ENCODE data around the gene STK32A. TPM values are rescaled to one million over a fixed set of nuclear protein-coding genes. Genes with fewer than 3 reads are reported as not detected.
A peak's percentile ranks its signal among the peaks of the same experiment; 100 is the strongest.

The STK32A gene
- total RNA-seq, 4 donors from 2014 or later = 9.6 to 35.2 (median 14.8) TPM

DNA sequence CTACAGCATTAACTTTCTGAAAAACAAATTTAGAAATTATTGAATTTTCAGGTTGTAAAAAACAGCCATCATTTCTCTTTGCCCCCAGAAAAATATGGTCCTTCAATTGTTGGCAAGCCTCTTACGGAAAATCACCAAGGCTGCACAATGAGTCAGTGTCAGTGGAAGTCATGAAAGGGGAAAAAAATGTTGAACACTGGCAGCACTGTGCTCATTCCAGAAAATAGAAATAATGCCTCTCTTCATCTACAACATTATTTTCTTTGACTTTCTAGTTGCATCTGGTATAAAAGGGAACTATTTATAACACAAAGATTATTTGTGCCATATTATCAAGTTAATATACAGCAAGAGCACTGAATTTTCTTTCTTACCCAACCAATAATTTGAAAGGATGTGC is 26.7 kb upstream of the STK32A start:
- no peaks in the 10 kb centered on the region for H3K36me3 ChIP-seq
- TF ChIP-seq EP300 (IDR thresholded peaks at IDR 0.05) (peak; percentile 73 to 90), CTCF (IDR thresholded peaks at IDR 0.05) (no peak)
- H3K27ac ChIP-seq = peak overlapping the region; percentile 57 to 92 (median 84)
- peaks cover 0 to 31% (median 11%) of the 10 kb centered on the region in 4 donors for H3K4me1 ChIP-seq
- no peak for DNase-seq (ENCODE audit: low spot score in 2 of 2)
- H3K4me3 ChIP-seq = no peak overlapping the region
- no peaks in the 10 kb centered on the region for H3K27me3 ChIP-seq
- 26 to 31% methylated on average over 1 of the region's 1 CpG for WGBS, 2 donors
- H3K9me3 ChIP-seq = peaks cover 0 to 11% (median 2%) of the 10 kb centered on the region in 4 donors

- DNase-seq (ENCODE audit: low spot score in 2 of 2) = no peak
- H3K4me3 ChIP-seq = no peak overlapping the region
- WGBS, 2 donors = 49 to 55% methylated on average over 8 to 9 of the region's 9 CpGs
- H3K27me3 ChIP-seq = no peaks in the 10 kb centered on the region
- H3K27ac ChIP-seq = peak overlapping the region; percentile 48 to 83 (median 64)
- no peaks in the 10 kb centered on the region for H3K36me3 ChIP-seq
- TF ChIP-seq EP300 (IDR thresholded peaks at IDR 0.05) = no peak
- TF ChIP-seq CTCF (IDR thresholded peaks at IDR 0.05) = no peak
- no peak for TF ChIP-seq POLR2A (IDR thresholded peaks at IDR 0.05)
- peaks cover 0 to 4% (median 2%) of the 10 kb centered on the region in 4 donors for H3K9me3 ChIP-seq
- H3K4me1 ChIP-seq = peaks cover 0 to 19% (median 2%) of the 10 kb centered on the region in 4 donors
Measured at GRCh38 chr5:147216552-147217154, 18.2 kb upstream of the STK32A start.

DNA sequence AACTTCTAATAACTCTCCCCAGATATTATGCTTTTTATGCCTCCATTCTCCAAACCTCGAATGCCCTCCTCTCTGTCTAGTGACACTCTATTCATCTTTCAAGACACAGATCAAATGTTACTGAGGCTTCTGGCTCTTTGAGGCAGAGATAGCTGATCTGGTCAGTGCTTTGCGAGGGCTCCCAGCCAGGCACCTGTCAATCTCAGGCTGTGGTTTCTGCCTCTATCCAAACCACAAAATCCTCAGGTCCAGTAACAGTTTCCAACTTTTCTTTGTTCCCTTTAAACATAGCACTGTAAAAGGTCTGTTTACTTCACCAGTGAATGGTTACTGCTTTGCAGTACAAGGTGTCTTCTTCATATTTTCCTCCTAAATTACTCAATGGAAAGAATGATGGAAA is 11.5 kb upstream of the STK32A start:
- Histone ChIP-seq H3K4me3 (no peak overlapping the region), H3K9me3 (peaks cover 0 to 5% (median 0%) of the 10 kb centered on the region in 4 donors), H3K4me1 (peaks cover 0 to 18% (median 2%) of the 10 kb centered on the region in 4 donors), H3K27ac (peak overlapping the region in 3 of 4 donors; percentile 35 to 72 (median 71)), H3K36me3 (peaks cover 0 to 3% (median 0%) of the 10 kb centered on the region in 3 donors), H3K27me3 (no peaks in the 10 kb centered on the region)
- 23 to 39% methylated on average over 2 of the region's 2 CpGs for WGBS, 2 donors
- TF ChIP-seq EP300 (IDR thresholded peaks at IDR 0.05) (no peak), POLR2A (IDR thresholded peaks at IDR 0.05) (no peak), CTCF (IDR thresholded peaks at IDR 0.05) (no peak)
- DNase-seq (ENCODE audit: low spot score in 2 of 2) = no peak

- Histone ChIP-seq H3K4me3 (no peak overlapping the region), H3K9me3 (peaks cover 0 to 10% (median 0%) of the 10 kb centered on the region in 4 donors), H3K27ac (peak overlapping the region in 2 of 4 donors; percentile 71 to 72), H3K36me3 (peaks cover 0 to 11% (median 0%) of the 10 kb centered on the region in 3 donors), H3K4me1 (peaks cover 0 to 18% (median 2%) of the 10 kb centered on the region in 4 donors), H3K27me3 (no peaks in the 10 kb centered on the region)
- DNase-seq (ENCODE audit: low spot score in 2 of 2) = peak in 1 of 2 donors; percentile 69
- TF ChIP-seq CTCF (IDR thresholded peaks at IDR 0.05) (peak; percentile 27 to 75 (median 50)), POLR2A (IDR thresholded peaks at IDR 0.05) (no peak)
- WGBS, 2 donors = 71 to 80% methylated on average over 3 of the region's 3 CpGs
Measured at GRCh38 chr5:147223948-147224791, 10.7 kb upstream of the STK32A start.

DNA sequence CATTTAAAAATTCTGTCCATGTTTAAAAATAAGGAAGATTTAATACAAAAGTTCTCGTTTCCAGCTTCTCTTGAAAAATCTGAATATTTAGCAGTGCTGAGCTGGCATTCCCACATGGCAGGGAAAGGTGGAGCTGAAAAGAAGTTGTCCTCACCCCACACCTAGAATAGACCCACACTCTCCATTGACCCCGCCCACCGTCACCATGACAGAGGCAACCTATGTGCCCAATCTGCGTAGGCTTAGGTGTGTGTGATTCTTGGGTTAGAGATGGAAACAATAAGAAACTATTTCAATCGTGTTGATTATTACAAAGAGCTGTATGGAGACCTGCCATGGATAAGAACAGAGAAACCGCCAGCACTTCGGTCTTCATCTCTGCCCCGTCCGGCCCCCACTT is 8.9 kb upstream of the STK32A start:
- Histone ChIP-seq H3K4me3 (no peak overlapping the region), H3K27me3 (no peaks in the 10 kb centered on the region), H3K27ac (peak overlapping the region in 1 of 4 donors; percentile 4), H3K9me3 (peaks cover 0 to 24% (median 0%) of the 10 kb centered on the region in 4 donors), H3K36me3 (peaks cover 0 to 15% (median 0%) of the 10 kb centered on the region in 3 donors), H3K4me1 (peaks cover 0 to 18% (median 2%) of the 10 kb centered on the region in 4 donors)
- no peak for TF ChIP-seq EP300 (IDR thresholded peaks at IDR 0.05)
- TF ChIP-seq POLR2A (IDR thresholded peaks at IDR 0.05) = no peak
- no peak for TF ChIP-seq CTCF (IDR thresholded peaks at IDR 0.05)
- 86 to 90% methylated on average over 9 of the region's 9 CpGs for WGBS, 2 donors
- no peak for DNase-seq (ENCODE audit: low spot score in 2 of 2)

Measured in tibial nerve (tissue), 4 donors.